ENCODE results near the gene HNF1B.

DNA sequence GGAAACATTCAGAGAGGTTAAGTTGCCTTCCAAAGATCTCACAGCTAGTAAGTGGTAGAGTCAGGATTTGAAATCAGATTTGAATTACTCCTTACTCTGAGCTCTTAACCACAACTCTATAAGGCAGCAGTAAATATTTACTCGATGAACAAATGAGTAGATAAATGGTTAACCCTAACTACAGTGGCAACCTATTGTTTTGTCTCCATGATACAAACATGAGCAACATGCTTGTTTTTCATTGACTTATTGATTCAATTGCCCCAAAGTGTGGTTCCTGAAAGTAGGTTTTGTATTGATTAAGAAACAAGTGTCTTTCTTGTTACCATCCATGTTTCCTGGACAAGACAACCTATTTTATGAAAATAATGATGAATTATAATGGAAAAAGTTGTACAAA, 66.8 kb downstream of the HNF1B start:
- no peak for TF ChIP-seq CTCF (IDR thresholded peaks at IDR 0.05)
- no peak for TF ChIP-seq POLR2A (IDR thresholded peaks at IDR 0.05)
